ENCODE results near the gene CAMKMT.

DNA sequence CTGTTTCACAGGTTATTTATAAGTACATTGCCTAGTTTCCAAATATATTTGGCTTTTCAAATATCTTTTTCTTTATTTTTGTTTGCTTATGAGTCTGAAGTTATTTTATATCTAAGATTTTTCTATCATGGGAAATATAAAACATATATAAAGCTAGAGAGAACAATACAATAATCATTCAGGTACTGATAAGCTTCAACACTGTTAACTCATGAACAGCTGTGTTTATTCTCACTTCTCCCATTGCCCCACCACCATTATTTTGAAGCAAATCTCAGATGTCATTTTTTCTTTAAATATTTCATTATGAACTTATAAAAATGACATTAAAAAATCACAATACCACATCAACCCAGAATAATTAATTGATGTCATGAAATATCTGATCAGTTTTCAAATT is 9.7 kb downstream of the CAMKMT start:
- TF ChIP-seq, protein P1, sequence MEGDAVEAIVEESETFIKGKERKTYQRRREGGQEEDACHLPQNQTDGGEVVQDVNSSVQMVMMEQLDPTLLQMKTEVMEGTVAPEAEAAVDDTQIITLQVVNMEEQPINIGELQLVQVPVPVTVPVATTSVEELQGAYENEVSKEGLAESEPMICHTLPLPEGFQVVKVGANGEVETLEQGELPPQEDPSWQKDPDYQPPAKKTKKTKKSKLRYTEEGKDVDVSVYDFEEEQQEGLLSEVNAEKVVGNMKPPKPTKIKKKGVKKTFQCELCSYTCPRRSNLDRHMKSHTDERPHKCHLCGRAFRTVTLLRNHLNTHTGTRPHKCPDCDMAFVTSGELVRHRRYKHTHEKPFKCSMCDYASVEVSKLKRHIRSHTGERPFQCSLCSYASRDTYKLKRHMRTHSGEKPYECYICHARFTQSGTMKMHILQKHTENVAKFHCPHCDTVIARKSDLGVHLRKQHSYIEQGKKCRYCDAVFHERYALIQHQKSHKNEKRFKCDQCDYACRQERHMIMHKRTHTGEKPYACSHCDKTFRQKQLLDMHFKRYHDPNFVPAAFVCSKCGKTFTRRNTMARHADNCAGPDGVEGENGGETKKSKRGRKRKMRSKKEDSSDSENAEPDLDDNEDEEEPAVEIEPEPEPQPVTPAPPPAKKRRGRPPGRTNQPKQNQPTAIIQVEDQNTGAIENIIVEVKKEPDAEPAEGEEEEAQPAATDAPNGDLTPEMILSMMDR (IDR thresholded peaks at IDR 0.05; ENCODE audit: insufficient read depth, low read length, poor library complexity, severe bottlenecking), result no peak
- TF ChIP-seq EZH2phosphoT487 (conservative IDR thresholded peaks at IDR 0.05; ENCODE audit: low read length), result no peak
